OCI-LY7 (cell line): ENCODE data around the gene PATL1.

Experiments used
- CTCF ChIP-seq: fragments of 200-600 bp; sonication (generic); conservative IDR thresholded peaks from 2 replicates; pipeline ENCODE4 v1.5.1; 2014; ENCODE audit warnings: mild to moderate bottlenecking, antibody characterized with exemption, low read length, moderate library complexity, mixed read lengths
- EZH2phosphoT487 ChIP-seq: fragments of 200-600 bp; sonication (generic); IDR thresholded peaks from 2 replicates; pipeline ENCODE4 v1.6.1; 2018; ENCODE audit warnings: low read depth, borderline replicate concordance, mild to moderate bottlenecking, mixed run types, antibody characterized with exemption, low read length, moderate library complexity, mixed read lengths

- TF ChIP-seq CTCF (peak; percentile 20; the same call in 1 of the 2 replicates), EZH2phosphoT487 (no peak)
These were observed 468 bp downstream of the PATL1 start for GRCh38 chr11:59668188-59668949.
